HG03066 (cell line): ENCODE measurements around the gene PLCH2.

Source experiments
- ATAC-seq: cut with Tn5 transposase; IDR thresholded peaks from one replicate; pipeline ENCODE4 v1.9.1; 2021; ENCODE audit warnings: low read depth; ENCODE audit not compliant: unreplicated experiment

PLCH2 gene

DNA sequence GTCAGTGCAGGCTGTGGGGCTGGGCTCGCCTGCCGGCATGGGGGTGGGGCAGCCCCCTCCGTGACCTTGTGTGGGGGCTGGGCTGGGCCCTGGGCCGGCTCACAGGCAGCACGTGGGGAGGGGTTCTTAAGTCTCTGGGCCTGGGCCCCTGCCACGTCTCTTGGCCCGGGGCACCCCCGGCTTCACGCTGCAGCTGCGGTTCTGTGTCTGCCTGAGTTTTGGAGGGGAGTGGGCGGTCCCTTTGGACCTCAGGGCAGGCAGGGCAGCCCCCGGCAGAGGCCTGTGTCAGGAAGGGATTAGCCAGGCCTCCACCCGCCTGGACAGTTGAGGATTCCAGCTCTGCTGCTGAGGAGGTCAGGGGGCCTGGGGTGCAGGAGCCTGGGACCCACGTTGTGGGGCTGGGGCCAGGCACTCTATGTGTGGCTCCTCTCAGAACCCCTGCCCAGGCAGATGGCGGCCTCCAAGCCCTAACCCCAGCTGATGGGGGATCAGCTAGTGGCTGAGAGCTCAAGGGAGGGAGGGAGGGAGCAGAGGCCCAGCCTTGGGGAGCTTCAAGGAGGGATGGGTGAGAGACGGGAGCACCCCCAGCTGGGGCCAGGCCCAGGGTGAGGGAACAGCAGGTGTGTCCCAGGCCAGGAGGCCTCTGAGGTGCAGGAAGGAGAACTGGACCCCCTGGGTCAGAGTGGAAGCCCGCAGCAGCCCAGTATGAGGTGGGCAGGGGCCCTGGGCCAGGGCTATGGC, 1.8 kb upstream of the PLCH2 start:
- no peak for ATAC-seq

DNA sequence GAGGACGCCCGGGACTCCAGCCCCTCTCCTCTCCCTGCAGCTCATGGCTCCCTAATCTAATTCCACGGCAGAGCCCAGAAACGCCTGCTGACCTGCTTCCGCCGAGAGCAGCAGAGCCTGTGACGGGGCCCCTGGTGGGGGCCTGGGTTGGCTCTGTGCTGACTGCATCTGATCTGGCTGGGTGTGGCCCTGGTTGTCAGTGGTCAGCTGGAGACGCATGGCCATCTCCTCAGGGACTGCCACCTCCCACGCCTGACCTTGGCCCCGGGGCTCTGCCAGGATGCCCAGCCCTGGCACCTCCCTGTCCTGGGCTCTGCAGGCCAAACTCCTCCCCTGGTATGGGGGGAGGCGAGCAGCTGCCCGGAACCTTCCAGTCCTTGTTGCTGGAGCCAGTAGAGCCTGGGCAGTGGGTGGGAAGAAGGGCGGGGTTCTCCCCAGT, 1.1 kb upstream of the PLCH2 start:
- ATAC-seq = no peak

DNA sequence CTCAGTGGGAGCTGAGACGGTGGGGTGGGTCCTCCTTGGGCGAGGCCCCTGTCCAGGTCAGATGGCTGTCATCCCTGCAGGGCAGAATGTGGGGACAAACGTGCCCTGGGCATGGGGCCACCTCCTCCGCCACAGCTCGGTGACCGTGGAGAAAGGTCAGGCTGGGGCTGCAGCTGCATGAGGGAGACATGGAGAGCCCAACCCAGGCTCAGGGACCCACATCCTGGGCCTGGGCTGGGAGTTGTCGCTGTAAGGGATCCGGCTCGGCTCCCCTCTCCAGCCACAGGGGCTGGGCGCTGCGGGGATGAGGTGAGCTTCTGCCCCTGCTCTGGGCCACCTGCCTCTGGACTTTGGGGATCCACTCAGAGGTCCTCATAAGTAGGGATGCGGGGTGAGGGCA, 518 bp upstream of the PLCH2 start:
- no peak for ATAC-seq

DNA sequence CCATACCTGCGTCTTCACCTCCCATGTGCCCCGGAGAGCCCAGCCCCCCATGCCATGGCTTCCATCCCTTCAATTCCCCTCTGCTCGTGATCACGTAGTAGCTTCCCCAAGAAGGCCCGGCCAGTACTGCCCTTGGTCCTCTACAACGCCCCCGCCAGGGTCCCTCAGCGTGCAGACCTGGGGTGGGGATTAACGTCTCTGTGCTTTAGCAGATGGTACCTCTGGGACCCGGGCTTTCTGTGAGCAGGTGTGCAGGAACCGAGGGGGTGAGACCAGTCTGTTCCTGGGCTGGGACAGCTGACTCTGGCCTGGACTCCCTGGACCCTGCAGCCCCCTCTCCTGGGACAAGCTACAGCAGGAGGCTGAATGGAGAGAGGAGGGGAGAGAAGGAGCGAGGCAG, 1.2 kb downstream of the PLCH2 start:
- ATAC-seq = no peak

DNA sequence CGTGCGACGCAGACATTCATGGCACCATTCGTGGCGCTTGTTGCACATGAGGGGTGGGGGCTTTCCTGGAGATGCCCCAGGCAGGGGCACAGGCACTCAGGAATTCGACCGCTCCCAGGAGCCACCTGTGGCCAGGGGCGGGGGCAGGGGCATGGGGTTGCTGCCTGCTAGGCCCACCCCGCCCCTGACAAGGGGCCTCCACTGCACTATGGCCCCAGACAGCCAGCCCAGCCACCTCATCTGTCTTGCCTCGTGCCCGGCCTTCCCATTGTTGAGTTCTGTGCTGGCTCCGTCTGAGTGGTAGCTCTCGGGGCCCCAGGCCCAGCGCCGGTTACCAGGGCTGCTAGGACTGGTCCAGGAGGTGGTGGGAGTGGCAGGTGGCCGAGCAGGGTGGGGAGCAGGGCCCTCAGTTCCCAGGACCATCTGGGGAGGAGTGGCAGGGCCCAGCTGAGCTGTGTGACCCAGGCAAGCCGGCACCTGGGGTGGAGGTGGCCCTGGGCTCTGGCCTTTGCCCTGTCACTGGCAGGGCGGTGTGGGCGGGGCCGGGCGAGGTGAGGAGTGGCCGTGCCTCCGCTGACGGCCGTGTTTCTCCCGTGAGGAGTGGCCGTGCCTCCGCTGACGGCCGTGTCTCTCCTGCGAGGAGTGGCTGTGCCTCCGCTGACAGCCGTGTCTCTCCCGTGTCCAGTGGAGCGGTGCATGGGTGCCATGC, 1.9 kb downstream of the PLCH2 start:
- no peak for ATAC-seq

DNA sequence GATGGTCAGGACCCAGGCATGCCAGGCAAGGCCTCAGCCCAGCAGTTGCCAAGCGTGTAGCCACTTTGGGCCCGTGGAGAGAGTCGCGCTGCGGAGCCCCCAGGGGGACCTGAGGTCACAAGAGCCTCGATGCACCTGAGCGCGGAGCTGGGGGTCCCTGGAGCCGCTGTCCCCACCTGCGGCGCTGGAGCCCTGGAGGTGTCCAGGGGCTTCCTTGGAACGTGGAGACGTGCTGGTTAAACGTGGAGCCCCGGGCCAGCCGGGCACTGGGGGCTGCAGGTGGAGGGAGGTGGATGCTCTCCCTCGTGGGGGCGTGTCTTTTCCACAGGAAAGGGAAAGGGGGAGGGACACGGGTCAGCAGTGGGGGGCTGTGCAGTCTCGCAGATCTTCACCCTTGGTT, 3.1 kb downstream of the PLCH2 start:
- no peak for ATAC-seq

DNA sequence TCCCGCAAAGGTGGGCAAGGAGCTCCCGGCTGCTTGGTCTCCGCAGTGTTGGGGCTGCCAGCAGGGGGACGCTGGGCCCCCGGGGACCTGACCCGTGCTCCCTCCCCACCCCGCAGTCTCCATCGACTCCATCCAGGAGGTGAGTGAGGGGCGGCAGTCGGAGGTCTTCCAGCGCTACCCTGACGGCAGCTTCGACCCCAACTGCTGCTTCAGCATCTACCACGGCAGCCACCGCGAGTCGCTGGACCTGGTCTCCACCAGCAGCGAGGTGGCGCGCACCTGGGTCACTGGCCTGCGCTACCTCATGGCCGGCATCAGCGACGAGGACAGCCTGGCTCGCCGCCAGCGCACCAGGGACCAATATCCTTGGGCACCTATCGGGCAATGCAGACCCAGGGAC, 3.5 kb downstream of the PLCH2 start:
- no peak for ATAC-seq

DNA sequence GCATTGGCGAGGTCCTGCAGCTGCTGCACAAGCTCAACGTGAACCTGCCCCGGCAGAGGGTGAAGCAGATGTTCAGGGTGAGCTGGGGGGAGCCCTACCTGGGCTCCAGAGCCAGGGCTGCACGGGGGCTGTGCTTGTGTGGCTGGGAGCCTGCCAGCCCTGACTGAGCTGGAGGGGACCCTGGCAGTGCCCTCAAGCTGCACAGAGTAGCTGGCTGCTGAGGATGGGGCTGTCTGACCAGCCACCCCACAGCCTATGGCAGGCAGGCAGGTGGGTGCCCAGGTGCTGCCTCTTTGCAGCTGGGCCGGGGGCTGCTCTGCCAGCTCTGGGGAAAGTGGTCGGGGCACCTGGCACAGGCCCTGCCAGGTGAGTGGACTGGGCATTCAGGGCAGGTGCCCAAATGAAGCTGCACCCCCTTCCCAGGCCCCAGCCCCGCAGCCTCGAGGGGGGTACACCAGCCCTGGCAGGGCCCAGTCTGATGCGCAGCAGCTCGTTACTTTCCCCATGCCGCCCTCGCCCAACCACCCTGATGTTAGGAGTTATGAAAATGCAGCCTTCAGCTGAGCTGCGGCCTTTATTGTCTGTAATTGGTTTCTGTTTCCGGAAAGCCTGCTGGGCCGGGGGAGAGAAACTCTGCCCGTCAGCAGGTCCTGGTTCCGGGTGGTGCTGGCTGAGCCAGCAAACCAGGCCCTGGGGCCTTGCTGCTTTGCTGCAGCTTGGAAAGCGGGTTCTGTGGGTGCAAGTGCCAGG, 4.3 kb downstream of the PLCH2 start:
- ATAC-seq = no peak

DNA sequence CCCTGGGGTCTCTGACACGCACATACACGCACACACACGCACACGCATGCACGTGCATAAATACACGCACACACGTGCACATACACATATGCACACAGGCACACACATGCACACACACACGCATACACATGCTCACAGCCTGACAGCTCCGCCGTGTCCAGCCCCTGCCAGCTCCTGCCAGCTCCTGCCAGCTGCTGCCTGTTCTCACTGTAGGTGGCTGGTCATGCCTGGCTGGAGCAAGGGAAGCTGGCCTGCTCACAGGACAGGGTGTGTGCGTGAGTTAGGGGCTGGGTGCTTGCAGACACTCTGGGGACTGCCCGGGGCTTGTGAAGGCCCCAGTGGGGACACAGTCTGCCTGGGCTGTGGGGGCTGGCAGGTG, 4.9 kb downstream of the PLCH2 start:
- ATAC-seq = no peak

DNA sequence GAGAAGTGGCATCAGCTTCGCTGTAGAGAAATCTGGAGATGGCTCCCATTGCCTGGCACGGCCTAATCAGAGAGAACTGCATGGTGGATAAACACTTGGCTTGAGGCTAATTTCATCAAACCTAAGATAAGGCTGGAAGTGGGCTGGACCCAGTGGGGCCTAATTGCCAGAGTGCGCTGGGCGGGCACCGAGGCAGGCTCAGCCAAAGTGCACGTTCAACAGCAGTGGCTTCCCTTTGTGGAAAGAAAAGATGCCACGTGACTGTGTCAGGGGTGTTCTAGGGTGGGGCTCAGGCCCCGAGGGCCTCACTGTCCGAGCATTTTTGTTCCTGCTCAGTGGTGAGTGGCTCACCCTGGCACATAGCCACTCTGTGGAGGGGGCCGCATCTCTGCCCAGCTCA, 5.8 kb downstream of the PLCH2 start:
- no peak for ATAC-seq

DNA sequence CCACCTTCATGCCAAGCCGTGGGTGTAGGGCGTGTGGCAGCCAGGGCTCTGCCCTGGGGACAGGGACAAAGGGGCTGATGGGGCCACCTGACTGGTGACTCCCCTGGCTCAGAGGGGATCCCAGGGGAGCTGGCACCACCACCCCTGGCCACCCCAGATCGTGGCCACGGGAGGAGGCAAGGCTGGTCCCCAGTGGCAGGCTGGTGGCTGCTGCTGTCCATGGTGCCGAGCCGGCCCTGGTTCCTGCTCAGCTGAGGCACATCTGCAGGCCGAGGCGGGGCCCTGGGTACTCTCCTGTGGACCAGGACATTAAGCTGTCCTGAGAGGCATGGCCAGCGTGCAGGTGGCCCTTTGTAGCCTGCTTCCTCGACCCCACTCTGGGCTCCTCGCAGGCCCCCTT, 6.5 kb downstream of the PLCH2 start:
- no peak for ATAC-seq

DNA sequence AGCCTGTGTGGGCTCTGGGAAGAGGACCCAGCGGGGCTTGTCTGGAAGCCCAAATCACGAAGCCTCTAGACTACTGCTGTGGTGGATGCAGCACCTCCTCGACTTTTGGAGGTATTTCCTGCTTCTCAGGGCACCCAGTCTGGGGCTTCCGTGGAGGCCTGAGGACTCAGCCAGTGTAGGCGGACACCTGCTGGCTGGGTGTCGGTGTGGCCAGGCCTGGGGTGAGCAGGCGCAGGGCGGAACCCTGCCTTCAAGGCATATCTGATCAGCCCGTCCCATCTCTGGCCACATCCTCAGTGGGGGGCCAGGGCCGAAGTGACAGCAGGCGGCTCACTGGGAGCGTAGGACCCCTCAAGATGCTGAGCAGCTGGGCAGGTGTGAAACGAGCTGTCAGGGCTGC, 6.9 kb downstream of the PLCH2 start:
- ATAC-seq = no peak

DNA sequence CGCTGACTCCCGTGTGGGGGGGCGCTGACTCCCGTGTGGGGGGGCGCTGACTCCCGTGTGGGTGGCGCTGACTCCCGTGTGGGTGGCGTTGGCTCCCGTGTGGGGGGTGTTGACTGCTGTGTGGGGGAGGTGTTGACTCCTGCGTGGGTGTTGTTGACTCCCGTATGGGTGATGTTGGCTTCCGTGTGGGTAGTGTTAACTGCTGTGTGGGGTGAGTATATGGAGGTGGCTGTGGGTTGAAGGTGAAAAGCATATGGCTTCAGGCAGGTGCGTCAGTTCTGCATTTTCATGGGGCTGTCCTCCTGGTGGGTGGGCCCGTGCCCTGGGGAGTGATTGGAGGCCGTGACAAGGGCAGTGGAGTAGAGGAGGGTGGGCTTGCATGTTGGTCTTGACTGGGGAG, 7.9 kb downstream of the PLCH2 start:
- ATAC-seq = no peak

DNA sequence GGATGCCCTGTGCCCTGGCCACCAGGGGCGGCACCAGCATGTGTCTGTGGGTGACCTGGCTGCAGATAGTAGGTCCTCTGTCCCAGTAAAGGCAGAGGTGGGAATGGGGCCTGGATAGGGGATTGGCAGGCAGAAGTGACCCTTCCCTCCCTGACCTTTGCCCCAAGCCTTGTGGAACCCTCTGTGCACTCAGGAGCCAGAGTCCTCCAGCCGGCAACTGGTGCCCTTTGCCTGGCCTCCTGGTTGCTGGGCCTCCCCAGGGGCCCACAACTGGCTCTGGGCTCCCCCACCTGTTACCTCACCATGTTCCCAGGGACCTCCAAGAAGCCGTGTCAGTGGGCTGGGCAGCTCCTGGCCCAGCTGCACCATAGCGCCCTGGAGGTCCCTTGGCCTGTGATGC, 10.0 kb downstream of the PLCH2 start:
- no peak for ATAC-seq

DNA sequence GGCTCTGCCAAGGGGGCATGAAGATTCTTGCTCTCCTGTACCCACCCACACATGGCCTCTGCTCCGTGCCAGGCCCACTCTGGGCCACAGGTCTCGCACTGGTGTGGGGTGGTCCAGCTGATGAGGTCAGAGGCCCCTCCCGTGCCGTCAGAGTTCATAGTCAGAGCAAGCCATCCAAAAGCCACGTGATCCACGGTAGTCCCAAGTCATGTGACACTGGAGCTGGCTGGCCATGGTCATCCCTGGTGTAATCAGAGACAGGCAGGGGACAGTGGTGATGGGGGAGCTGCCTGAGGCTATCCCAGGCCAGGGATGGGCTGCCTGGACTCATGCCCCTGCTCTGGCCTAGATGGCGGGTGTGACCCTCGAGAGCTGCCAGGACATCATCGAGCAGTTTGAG, 10.5 kb downstream of the PLCH2 start:
- ATAC-seq = no peak

DNA sequence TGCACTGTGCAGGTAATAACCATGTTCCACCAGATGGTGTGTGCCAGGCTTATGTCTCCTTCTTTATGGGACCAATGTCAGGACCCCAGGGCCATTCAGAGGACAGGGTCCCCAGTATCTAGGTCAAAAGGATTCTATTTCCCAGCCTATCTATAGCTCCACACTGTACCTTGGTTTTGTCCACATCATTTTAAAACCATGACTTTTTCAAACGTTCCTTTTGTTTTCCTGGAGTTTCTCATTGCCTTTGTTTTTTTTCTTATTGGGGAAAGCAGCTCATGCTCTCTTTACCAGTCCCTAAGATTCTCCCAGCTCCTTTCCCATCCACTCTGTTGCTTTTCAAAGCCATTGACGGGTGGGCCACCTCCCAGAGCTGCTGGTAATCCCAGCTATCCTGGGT, 12.6 kb downstream of the PLCH2 start:
- ATAC-seq = no peak

DNA sequence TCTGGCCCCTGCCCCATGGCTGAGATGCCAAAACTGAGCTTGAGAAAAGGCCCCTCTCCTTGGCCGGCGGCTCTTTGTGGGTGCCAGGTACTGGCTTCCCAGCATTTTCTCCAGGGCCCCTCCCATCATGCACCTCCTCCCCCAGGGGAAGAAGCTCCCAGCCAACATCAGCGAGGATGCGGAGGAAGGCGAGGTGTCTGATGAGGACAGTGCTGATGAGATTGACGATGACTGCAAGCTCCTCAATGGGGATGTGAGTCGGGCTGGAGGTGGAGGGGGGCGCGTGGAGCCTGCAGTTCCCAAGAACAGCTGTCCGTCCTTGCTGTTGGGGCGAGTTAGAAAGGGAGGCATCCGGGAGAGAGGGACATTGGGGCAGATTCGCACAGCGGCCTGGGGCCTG, 13.5 kb downstream of the PLCH2 start:
- no peak for ATAC-seq

DNA sequence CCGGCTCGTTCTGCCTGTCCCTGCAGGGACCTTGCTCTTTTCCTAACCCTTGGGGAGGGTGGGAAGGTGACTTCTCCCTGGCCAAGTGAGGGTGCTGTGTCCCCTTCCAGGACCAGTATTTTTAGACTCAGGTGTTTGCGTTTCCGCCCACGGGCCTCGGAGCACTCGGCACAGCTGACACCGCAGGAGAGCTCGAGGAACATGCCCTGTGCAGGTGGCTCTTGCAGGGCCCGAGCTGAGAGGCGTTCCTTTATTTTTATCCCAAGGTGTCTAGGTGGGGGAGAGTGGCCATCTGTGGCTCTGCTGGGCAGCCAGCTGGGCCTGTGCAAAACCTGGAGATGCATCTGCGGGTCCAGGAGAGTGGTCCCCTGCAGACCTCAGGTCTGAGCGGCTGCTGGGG, 16.0 kb downstream of the PLCH2 start:
- no peak for ATAC-seq

DNA sequence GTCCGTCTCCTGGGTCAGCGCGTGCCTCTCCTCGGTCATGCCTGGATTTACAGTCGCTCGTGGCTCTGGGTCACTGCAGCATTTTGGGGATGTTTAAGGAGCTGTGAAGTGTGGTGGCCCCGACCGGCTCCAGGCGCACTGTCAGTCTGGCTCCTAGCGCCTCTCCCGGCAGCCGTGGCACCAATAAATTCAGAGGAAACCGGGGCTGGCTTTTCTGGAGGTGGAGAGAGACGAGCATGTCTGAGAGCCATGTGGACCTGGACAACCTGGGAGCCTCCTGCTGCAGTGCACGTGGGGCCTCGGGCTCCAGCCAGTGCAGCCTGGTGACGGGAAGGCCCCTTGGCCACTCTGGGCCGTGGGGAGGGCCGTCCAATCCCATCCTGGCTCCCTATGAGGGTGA, 17.1 kb downstream of the PLCH2 start:
- ATAC-seq = no peak

DNA sequence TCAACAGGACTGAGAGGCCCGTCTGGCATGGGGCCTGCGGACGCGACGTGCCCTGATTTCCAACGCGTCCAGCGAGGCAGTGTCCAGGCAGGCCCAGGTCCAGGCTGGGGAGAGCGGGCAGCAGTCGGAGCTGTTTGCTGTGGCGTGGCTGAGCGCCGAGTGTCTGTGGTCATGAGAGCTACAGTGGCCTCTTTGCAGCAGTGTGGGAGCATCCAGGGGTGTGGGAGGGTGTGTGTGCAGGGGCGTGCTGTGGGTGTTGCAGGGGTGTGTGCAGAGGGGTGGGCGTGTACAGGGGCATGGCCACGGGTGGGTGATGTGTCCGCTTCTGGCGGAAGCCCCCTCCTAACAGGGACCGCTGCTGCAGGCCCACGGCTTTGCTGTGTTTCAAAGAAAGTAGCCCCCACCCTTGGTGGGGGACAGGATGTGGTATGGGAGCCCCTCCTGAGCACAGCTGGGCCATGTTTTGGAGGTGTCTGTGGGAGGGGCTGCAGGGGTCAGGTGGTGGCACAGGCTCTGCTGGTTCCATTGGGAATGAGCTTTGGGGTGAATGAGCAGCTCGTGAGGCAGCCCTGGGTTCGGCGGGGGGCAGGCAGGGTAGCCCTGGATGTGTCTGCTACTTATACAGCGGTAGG, 17.7 kb downstream of the PLCH2 start:
- no peak for ATAC-seq

DNA sequence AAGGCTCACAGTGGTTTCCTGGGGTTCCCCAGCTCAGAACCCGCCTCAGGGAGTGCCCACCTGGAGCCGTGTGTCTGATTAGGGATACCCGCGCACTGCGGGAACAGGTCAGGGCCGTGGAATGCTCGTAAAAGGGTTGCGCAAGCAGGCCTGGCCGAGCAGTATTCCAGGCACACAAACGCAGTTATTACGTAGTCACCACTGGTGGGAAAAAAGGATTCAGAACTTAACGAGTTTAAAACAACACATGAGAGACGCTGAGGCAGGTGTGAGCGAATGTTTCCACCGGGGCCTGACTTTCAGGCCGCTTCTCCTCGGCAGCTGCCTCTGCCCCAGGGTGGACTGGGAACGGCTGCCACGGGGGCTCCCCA, 18.2 kb downstream of the PLCH2 start:
- no peak for ATAC-seq
